ENCODE data around the gene PRLHR. TPM values are rescaled to one million over a fixed set of nuclear protein-coding genes. Genes with fewer than 3 reads are reported as not detected.
"Not testable (repeated sequence)": the region's sequence is repeated elsewhere in the genome, so short reads cannot be mapped to it uniquely, and the experiment has no call there.

Gene PRLHR
- not detected for total RNA-seq
- long read RNA-seq: 0 reads

DNA sequence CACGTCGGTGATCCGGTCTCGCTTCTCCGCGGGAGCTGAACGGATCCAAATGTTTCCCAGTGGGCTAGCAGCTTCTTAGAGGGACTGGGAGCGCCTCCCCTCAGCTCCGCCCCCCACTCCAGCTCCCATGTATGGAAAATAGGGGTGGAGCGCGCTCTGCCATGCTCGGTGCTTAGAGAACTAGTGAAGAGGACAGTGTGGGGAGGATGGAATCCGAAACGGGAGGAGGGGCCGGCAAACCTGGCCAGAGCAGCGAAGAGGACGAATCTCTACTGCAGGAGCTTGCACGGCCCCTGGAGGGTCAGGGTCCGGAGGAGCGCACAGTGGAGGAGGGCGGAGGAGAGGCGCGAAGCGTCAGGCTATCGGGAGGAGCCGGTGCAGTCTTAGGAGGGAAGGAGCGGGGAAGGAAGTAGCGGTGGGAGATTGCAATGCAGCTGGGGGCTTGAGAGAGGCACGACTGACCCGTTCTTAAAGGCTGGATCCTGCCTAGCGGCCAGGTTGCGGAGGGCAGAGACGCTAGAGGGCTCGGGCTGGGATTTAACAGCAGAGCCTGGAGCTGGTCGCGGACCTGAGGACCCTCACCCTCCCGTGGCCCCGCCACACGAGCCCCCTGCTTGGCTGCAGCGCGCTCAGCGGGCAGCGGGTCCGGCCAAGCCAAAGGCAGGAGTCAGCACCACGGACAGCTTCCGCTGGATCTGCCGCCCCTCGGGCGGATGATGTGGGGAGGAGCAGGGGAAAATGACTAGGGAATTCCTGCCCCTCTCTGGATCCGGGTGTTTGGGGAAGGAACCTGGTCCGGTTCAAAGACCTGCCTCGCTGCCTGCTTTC, at the start of gene PRLHR:
TSS of gene PRLHR (minus strand) at position 51 of the 828 bp plus-strand sequence. CDS start 404 bp downstream, outside the sequence.
- intact Hi-C loops (cut with DNase I): no loop called here
- no peak for DNase-seq
- no peak for ATAC-seq (ENCODE audit: poor library complexity)

GRCh38 chr10:118642228-118642627, 46.8 kb upstream of the PRLHR start:
- ATAC-seq (ENCODE audit: poor library complexity) (no peak), DNase-seq (no peak)
- intact Hi-C loops (cut with DNase I): no loop called here

GRCh38 chr10:118638680-118639079, 43.2 kb upstream of the PRLHR start:
- intact Hi-C loops (cut with DNase I): no loop called here
- DNase-seq (no peak), ATAC-seq (ENCODE audit: poor library complexity) (no peak)

- DNase-seq (no peak), ATAC-seq (ENCODE audit: poor library complexity) (no peak)
- intact Hi-C loops (cut with DNase I): no loop called here
Observed at GRCh38 chr10:118635674-118636402, 40.4 kb upstream of the PRLHR start.

- intact Hi-C loops (cut with DNase I): no loop called here
- DNase-seq (no peak), ATAC-seq (ENCODE audit: poor library complexity) (no peak)
Observed at GRCh38 chr10:118633786-118634185, 38.3 kb upstream of the PRLHR start.

DNA sequence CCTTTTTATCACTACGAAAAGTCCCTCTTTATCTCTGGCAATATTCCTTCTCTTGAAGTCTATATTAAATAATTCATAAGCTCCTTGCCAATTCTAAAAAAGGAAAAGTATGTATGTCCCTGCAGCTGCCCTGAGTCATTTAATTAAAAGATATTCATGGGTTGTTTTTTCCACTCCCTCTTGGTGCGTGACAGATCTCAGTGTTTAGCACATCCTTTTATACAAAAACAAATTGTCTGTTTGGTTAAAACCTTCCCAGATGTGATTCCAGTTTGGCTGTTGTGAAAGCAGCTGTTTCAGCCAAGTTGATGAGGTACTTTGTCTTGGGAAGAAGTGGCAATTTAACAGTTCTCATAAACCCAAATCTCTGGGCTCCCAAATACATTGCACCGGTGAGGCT, 33.8 kb upstream of the PRLHR start:
- no peak for ATAC-seq (ENCODE audit: poor library complexity)
- intact Hi-C loops (cut with DNase I): no loop called here
- no peak for DNase-seq

DNA sequence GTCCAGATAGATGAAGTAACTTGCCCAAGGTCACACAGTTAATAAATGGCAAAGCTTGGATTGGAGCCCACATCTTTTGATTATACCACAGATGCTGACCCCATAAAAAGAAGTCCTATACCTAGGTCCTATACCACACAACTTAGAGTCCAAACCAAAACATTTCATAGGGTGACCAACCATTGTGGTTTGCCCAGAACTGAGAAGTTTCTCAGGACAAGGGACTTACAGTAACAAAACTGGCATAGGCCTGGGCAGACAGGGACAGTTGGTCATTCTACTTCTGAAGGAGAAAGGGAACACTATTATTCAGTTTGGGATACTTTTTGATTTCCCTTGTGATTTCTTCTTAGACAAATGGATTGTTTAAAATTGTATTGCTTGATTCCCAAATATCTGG, 32.9 kb upstream of the PRLHR start:
- intact Hi-C loops (cut with DNase I): no loop called here
- ATAC-seq (ENCODE audit: poor library complexity) (no peak), DNase-seq (no peak)

DNA sequence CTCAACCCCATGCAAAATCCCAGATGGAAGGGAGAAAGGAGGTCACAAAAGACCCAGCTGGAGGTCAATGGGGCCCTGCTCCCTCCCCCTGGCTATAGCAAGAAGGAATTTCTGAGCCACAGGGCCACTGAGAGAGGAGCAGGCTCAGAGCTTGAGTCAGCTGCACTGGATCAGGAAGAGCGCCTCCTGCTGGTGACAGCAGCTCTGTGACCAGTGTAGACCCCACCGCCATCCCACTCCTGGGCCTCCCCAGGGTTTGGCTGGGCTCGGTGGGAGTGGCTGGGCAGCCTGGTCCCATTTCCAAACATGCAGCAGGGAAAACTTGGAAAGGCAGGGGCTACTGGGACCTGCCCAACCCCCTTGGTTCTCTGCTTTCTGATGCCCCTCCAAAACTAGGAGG, 31.5 kb upstream of the PRLHR start:
- intact Hi-C loops (cut with DNase I): no loop called here
- DNase-seq (no peak), ATAC-seq (ENCODE audit: poor library complexity) (no peak)

- DNase-seq: no peak
- ATAC-seq (ENCODE audit: poor library complexity): no peak
- intact Hi-C loops (cut with DNase I): no loop called here
Observed at GRCh38 chr10:118625504-118625903, 30.1 kb upstream of the PRLHR start.

DNA sequence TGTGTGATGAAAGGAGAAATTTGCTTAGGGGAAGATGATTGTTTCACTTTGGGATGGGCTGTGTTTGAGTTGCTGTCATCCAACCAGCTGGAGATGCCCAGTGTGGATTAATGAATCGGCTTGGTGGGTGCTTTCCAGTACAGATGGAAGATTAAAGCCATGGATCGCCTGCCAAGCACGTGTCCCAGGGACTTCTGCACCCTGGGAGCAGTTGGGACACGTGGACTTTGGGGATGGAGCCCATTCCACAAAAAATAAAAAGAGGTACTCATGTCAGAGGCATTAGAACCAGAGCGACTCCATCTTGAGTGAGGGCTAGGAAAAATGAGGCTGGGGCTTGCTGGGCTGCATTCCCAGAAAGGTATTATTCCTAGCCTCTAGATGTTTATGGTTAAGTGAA, 29.3 kb upstream of the PRLHR start:
- DNase-seq (no peak), ATAC-seq (ENCODE audit: poor library complexity) (no peak)
- intact Hi-C loops (cut with DNase I): no loop called here

DNA sequence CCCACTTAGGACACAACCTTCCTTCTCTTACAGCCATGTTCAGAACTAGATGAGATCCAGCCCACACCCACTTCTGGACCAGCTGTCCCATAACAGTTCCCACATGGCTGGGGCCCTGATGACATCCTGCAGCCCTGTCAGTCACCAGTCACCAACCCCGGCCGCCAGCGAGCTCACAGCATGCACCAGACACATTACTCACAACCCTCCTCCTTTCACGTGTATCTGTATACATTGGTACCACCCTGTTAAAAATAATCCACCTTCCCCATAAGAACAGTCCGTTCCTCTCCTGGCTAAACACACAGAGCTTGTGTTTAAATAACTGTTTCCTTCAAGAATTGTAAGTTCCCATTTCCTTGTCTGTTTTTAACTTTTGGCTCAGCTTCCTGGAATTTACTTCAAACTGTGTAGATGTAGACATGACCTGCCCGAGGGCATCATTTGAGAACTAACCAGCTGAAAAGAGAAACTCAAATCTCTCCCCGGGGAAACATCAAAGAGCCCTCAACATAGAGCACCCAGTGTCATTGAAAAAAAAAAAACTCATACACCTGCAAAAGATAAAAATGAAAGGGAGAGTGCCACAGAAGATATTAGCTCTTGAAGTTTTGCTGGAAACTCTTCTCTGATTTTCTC, 26.0 kb upstream of the PRLHR start:
- intact Hi-C loops (cut with DNase I): no loop called here
- ATAC-seq (ENCODE audit: poor library complexity) (no peak), DNase-seq (no peak)

- DNase-seq; ATAC-seq (ENCODE audit: poor library complexity); intact Hi-C loops (cut with DNase I): not testable (repeated sequence)
Observed at GRCh38 chr10:118613863-118614262, 18.4 kb upstream of the PRLHR start.

GRCh38 chr10:118610577-118610976, 15.1 kb upstream of the PRLHR start:
- intact Hi-C loops (cut with DNase I): no loop called here
- ATAC-seq (ENCODE audit: poor library complexity) (no peak), DNase-seq (no peak)

DNA sequence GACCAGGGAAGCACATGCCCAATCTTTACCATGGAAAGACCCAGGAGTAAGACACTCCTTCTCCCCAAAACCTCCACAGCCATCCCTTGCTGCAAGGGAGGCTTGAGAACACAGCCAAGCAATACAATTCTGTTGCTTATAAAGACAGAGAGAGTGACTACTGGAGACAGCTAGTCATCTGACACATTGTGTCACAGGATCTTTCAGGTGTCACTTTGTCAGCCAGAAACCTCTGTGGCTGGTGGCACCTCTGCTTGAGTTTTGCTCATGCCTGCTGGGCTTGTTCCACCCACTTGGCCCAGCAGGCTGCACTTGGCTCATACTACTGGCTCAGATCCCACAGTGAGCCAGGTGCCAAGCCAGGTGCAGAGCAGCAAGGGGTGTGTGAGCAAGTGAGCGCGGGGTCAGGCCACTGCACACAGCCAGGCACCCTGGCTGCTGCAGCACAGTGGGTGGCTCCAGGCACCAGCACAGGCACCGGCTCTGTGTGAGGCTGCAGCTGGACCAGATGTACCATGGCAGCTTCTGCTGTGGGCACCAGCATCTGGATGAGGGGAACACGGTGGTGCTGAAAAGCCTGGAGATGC, 12.4 kb upstream of the PRLHR start:
- DNase-seq (no peak), ATAC-seq (ENCODE audit: poor library complexity) (no peak)
- intact Hi-C loops (cut with DNase I): no loop called here

DNA sequence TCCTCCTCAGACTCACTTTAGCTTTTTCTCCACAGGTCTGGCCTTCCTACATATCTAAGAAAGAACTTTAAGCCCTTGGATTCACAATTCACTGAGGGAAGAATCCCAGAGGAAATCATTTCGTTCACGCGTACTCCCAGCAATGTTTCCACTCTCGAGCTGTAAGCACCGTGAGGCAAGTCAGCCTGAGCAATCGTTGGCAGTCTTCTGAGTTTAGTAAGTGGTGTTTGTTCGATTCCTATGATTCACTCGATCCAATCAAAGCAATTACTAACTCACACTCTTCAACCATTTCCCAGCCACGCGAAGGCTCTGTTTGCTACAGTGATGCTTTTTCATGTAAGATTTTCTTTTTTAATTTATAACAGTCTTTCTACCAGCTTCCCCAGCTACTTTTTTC, 10.2 kb upstream of the PRLHR start:
- ATAC-seq (ENCODE audit: poor library complexity): no peak
- no peak for DNase-seq
- intact Hi-C loops (cut with DNase I): no loop called here

GRCh38 chr10:118596426-118597124, 1.1 kb upstream of the PRLHR start:
- DNase-seq (no peak), ATAC-seq (ENCODE audit: poor library complexity) (no peak)
- intact Hi-C loops (cut with DNase I): no loop called here

DNA sequence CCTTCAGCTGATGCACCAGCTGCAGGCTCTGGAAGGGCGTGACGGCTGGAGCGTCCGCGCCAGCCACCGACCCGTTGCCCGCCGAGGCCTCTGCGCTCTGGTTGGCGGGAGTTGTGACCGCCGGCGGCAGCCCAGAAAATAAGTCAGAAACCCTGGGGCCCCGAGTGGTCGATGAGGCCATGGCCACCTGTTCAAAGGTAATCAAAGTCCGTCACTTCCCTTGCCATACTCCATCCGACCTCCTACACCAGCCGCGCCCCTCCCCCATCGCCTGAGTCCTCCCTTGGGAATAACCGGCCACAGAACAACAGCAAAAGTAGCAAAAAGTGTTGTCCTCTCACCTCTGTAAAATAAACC, 406 bp downstream of the PRLHR start:
- DNase-seq: no peak
- intact Hi-C loops (cut with DNase I): no loop called here
- ATAC-seq (ENCODE audit: poor library complexity): no peak

GRCh38 chr10:118594392-118595063, 920 bp downstream of the PRLHR start:
- peak; percentile 71 for ATAC-seq (ENCODE audit: poor library complexity)
- no peak for DNase-seq
- intact Hi-C loops (cut with DNase I): no loop called here

Data from Right ventricle myocardium superior (tissue), 1 donor.